ENCODE results near the gene ELFN2.

DNA sequence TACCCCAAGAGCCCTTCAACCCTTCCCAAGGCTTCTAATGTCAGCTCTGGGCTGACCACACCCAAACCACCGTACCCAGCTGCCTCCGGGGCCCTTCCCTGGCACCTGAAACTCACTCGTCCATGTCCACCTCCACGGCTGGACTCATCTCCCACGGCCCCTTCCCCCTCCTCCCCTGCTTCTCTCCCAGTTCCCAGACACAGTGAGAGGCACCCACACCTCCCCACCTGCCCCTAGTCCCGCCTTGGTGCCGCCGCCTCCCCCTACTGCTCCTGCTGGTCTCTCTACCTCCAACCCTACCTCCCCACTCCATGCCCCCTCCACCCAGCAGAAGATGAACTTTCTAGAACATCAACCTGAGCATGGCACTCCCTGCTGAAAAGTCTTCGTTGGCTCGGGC, 39.5 kb downstream of the ELFN2 start:
- TF ChIP-seq FOXK2 (IDR thresholded peaks at IDR 0.05) (no peak), PKNOX1 (IDR thresholded peaks at IDR 0.05) (no peak), BHLHE40 (IDR thresholded peaks at IDR 0.05; ENCODE audit: borderline replicate concordance) (no peak), SP1 (IDR thresholded peaks at IDR 0.05) (no peak), FOXM1 (IDR thresholded peaks at IDR 0.05; ENCODE audit: borderline replicate concordance) (no peak), FOXA1 (IDR thresholded peaks at IDR 0.05) (no peak), NFRKB (IDR thresholded peaks at IDR 0.05) (no peak), ZNF384 (IDR thresholded peaks at IDR 0.05) (no peak), HDGF (IDR thresholded peaks at IDR 0.05; ENCODE audit: borderline replicate concordance) (no peak), CTBP1 (IDR thresholded peaks at IDR 0.05; ENCODE audit: borderline replicate concordance) (no peak), SUZ12 (IDR thresholded peaks at IDR 0.05) (no peak), TARDBP (IDR thresholded peaks at IDR 0.05) (no peak), ELF4 (IDR thresholded peaks at IDR 0.05) (no peak)
